Measurements from ENCODE around the gene TMIGD3.

DNA sequence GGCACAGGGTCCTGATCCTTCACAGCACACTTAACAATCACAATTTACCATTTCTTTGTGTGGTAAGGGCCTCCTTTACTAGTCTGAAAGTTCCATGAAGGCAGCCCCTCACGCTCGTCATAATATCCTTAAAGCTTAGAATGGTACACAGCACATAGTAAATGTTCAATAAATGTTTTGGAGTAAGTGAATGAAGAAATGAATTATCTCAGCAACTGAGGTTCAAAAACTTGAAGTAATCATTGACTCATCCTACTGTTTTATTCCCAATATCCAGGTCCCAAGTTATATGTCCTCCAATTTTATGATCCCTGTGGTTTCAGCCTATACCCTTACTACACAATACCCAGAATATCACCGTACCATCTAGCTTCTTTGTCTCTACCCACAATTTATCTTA is 31.9 kb downstream of the TMIGD3 start:
- TF ChIP-seq POLR2AphosphoS5 (IDR thresholded peaks at IDR 0.05) (no peak), POLR2A (IDR thresholded peaks at IDR 0.05) (no peak)
- TF ChIP-seq, protein P1, sequence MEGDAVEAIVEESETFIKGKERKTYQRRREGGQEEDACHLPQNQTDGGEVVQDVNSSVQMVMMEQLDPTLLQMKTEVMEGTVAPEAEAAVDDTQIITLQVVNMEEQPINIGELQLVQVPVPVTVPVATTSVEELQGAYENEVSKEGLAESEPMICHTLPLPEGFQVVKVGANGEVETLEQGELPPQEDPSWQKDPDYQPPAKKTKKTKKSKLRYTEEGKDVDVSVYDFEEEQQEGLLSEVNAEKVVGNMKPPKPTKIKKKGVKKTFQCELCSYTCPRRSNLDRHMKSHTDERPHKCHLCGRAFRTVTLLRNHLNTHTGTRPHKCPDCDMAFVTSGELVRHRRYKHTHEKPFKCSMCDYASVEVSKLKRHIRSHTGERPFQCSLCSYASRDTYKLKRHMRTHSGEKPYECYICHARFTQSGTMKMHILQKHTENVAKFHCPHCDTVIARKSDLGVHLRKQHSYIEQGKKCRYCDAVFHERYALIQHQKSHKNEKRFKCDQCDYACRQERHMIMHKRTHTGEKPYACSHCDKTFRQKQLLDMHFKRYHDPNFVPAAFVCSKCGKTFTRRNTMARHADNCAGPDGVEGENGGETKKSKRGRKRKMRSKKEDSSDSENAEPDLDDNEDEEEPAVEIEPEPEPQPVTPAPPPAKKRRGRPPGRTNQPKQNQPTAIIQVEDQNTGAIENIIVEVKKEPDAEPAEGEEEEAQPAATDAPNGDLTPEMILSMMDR (IDR thresholded peaks at IDR 0.05): no peak

All from gastroesophageal sphincter (tissue), 3 donors.